Esophagus squamous epithelium (tissue), 5 donors: ENCODE data around the gene DCP1A. TPM values are rescaled to one million over a fixed set of nuclear protein-coding genes. Genes with fewer than 3 reads are reported as not detected.
"Not testable (repeated sequence)": the region's sequence is repeated elsewhere in the genome, so short reads cannot be mapped to it uniquely, and the experiment has no call there.

Source experiments
- DNase-seq: peaks from one replicate; lab custom pipeline; 2025; lab: John Stamatoyannopoulos, UW
- H3K27ac ChIP-seq, 4 donors: fragments of 200-600 bp; sonication (generic); one replicate each; pipeline ENCODE4 v1.5.1; 2016 to 2019; ENCODE audit warnings: mild to moderate bottlenecking in 1 of 4
- H3K27me3 ChIP-seq, 4 donors: fragments of 200-600 bp; sonication (generic); 1 replicate in 3 of 4; 2 replicates in 1 of 4; pipeline versions ENCODE4 v1.5.1 to v1.6.0; 2017 to 2021; ENCODE audit warnings: antibody characterized with exemption in 1 of 4
- H3K36me3 ChIP-seq, 3 donors: fragments of 200-600 bp; sonication (generic); one replicate each; pipeline ENCODE4 v1.5.1; 2016 to 2019
- H3K4me1 ChIP-seq, 3 donors: fragments of 200-600 bp; sonication (generic); one replicate each; pipeline ENCODE4 v1.5.1; 2017 to 2019
- H3K4me3 ChIP-seq, 4 donors: fragments of 200-600 bp; sonication (generic); 1 replicate in 3 of 4; 2 replicates in 1 of 4; pipeline ENCODE4 v1.5.1; 2016 to 2019; ENCODE audit warnings: mild to moderate bottlenecking in 2 of 4, moderate library complexity in 1 of 4
- H3K9me3 ChIP-seq, 3 donors: fragments of 200-600 bp; sonication (generic); one replicate each; pipeline ENCODE4 v1.5.1; 2016 to 2019
- POLR2A ChIP-seq, 4 donors: fragments of 450-650 bp; IDR thresholded peaks; one replicate each; pipeline ENCODE4 v1.6.1; 2017; ENCODE audit warnings: antibody characterized with exemption in 4 of 4, mild to moderate bottlenecking in 4 of 4, moderate library complexity in 3 of 4
- WGBS, 2 donors: methylation state at CpG; one replicate each; pipeline ENCODE4 v1.1.5; 2018; 5-methylcytosine and 5-hydroxymethylcytosine counted together
- intact Hi-C: fragments of 100-400 bp; cut with DNase I; formaldehyde crosslinking; loops from one replicate; pipeline ENCODE4 v1.15.0; 2022
- total RNA-seq, 4 donors: library from RNA; depleted of rRNA; stranded (reverse); fragments of >200 nt; gene quantifications; one replicate each; pipeline ENCODE4 v1.1.0, GENCODE V29; 2016
- TF ChIP-seq, protein P1 (sequence below), 6 experiments: fragments of 450-650 bp in 4 of 6; fragments of 200-600 bp in 2 of 6; sonication (generic) in 2 of 6; IDR thresholded peaks; one replicate each; pipeline ENCODE4 v1.5.1; 2016 to 2019; ENCODE audit warnings: antibody characterized with exemption in 6 of 6, mild to moderate bottlenecking in 4 of 6, moderate library complexity in 4 of 6
- donor health status: DM: yes; HTN: yes; CAD: no.

DCP1A gene
- total RNA-seq, 4 donors from 2014 or later: 12.7 to 17.4 (median 14.2) TPM

DNA sequence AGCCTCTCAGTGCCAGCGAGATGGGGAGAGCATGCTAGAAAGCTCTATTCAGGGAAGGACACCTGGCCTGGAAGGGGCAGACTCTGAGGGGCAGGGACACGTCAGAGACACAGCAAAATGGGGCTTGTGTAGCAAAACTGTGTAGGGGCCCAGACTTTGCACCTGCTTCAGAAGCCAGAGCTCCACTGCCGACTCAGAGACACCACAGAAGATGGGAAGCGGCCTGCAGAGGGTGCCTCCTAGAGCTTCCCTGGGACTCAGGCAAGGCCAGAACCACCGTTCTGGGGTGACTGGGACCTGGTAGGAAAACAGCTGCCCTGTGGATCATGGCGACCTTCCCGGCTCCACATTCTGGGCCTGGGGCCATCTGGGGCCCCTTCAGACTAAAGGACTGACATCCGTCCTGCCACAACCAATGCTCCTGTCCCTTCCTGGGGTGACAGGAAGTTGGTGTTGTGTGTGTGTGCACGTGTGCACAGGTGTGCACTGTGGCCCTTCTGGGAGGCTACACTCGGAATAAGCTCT is 74.1 kb downstream of the DCP1A start:
- Histone ChIP-seq H3K27me3 (no peaks in the 10 kb centered on the region), H3K27ac (no peak overlapping the region), H3K4me3 (no peak overlapping the region), H3K36me3 (no peaks in the 10 kb centered on the region), H3K9me3 (no peaks in the 10 kb centered on the region), H3K4me1 (peaks cover 18 to 33% (median 26%) of the 10 kb centered on the region in 3 donors)
- WGBS, 2 donors: 70 to 89% methylated on average over 4 to 7 of the region's 10 CpGs
- intact Hi-C loops: no loop called here
- TF ChIP-seq, protein P1, sequence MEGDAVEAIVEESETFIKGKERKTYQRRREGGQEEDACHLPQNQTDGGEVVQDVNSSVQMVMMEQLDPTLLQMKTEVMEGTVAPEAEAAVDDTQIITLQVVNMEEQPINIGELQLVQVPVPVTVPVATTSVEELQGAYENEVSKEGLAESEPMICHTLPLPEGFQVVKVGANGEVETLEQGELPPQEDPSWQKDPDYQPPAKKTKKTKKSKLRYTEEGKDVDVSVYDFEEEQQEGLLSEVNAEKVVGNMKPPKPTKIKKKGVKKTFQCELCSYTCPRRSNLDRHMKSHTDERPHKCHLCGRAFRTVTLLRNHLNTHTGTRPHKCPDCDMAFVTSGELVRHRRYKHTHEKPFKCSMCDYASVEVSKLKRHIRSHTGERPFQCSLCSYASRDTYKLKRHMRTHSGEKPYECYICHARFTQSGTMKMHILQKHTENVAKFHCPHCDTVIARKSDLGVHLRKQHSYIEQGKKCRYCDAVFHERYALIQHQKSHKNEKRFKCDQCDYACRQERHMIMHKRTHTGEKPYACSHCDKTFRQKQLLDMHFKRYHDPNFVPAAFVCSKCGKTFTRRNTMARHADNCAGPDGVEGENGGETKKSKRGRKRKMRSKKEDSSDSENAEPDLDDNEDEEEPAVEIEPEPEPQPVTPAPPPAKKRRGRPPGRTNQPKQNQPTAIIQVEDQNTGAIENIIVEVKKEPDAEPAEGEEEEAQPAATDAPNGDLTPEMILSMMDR (IDR thresholded peaks at IDR 0.05): no peak
- no peak for TF ChIP-seq POLR2A (IDR thresholded peaks at IDR 0.05)
- DNase-seq: no peak

DNA sequence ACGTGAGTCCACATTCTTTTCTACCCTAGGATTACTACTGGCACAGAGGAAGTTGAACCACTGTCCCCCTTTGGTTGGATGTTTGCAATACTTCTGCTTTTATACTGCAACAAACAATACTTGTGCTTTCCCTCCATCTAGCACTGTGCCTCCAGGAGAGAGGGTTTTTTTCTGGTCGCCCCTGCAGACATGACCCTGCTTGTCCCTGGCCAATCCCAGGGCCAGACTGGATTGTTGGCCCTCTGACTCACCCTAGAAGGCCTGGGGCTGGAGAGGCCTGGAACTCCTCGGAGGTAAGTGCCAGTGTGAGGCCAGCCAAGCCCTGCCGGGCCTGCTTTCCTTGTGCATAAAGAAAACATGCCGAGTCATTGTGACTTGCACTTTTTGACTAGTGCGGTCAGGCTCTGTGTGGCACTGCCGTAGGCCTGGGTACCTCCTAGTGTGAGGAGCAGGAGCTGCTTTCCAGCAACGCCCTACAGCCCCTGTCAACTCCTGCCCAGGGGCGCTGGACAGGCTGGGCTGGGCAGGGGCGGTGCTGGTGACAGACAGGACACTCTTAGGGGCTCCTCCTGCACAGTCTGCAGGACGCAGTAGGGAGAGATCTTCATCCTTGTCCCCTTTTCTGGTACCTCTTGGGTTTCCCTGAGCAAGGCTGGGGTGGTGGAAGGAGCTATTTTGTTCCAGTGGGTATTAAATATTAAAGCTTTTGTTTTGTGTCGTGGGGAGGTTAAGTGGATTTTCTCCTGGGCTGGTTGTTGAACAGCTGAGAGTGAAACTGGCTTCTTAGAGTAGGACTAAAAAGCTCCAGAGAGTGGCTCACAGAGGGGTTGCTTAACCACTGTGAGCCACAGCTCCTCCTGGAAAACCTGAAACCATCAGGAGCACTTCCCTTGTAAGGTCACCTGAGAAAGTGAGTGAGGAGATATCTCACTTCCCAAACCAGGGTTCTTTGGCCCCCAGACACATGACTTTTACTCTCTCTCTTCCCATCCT is 77.2 kb downstream of the DCP1A start:
- no peaks in the 10 kb centered on the region for H3K27me3 ChIP-seq
- TF ChIP-seq POLR2A (IDR thresholded peaks at IDR 0.05): no peak
- TF ChIP-seq, protein P1 (IDR thresholded peaks at IDR 0.05): peak in 1 of 6 experiments; percentile 14
- H3K27ac ChIP-seq: peak overlapping the region; percentile 87 to 95 (median 93)
- 21 to 29% methylated on average over 3 to 8 of the region's 12 CpGs for WGBS, 2 donors
- H3K9me3 ChIP-seq: no peaks in the 10 kb centered on the region
- intact Hi-C loops: no loop called here
- H3K36me3 ChIP-seq: no peaks in the 10 kb centered on the region
- peak overlapping the region in 1 of 4 donors; percentile 33 for H3K4me3 ChIP-seq
- peaks cover 19 to 62% (median 31%) of the 10 kb centered on the region in 3 donors for H3K4me1 ChIP-seq
- peak; percentile 49 for DNase-seq

DNA sequence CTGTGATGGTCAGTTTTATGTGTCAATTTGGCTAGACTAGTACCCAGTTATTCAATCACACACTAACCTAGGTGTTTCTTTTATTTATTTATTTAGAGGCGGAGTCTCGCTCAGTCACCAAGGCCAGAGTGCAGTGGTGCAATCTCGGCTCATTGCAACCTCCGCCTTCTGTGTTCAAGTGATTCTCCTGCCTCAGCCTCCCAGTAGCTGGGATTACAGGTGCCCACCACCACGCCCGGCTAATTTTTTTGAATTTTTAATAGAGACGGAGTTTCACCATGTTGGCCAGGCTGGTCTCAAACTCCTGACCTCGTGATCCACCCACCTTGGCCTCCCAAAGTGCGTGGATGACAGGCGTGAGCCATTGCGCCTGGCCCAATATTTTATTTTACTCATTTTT is 78.2 kb downstream of the DCP1A start:
- peaks cover 24 to 72% (median 35%) of the 10 kb centered on the region in 3 donors for H3K4me1 ChIP-seq
- H3K27me3 ChIP-seq, H3K36me3 ChIP-seq, H3K4me3 ChIP-seq, H3K9me3 ChIP-seq, DNase-seq, intact Hi-C loops: not testable (repeated sequence)
- WGBS, 2 donors: 87 to 94% methylated on average over 11 of the region's 11 CpGs
- H3K27ac ChIP-seq: peak overlapping the region; percentile 87 to 95 (median 93)

DNA sequence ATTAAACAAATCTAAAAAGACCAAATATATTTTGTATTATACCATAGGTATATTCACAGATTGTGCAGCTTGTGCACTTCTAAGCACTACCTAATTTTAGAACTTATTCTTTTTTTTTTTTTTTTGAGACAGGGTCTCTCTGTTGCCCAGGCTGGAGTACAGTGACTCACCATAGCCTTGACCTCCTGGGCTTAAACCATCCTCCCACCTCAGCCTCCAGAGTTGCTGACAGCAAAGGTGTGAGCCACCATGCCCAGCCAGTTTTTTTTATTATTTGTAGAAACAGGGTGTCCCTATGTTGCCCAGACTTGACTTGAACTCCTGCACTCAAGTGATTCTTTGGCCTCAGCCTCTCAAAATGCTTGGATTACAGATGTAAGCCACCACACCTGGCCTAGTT is 79.6 kb downstream of the DCP1A start:
- H3K4me3 ChIP-seq: no peak overlapping the region
- peaks cover 24 to 86% (median 35%) of the 10 kb centered on the region in 3 donors for H3K4me1 ChIP-seq
- H3K27ac ChIP-seq: peak overlapping the region in 3 of 4 donors; percentile 3 to 95 (median 59)
- no peaks in the 10 kb centered on the region for H3K36me3 ChIP-seq
- DNase-seq: no peak
- intact Hi-C loops: no loop called here
- no peaks in the 10 kb centered on the region for H3K9me3 ChIP-seq
- no peaks in the 10 kb centered on the region for H3K27me3 ChIP-seq
- no peak for TF ChIP-seq POLR2A (IDR thresholded peaks at IDR 0.05)
- TF ChIP-seq, protein P1 (IDR thresholded peaks at IDR 0.05): no peak

DNA sequence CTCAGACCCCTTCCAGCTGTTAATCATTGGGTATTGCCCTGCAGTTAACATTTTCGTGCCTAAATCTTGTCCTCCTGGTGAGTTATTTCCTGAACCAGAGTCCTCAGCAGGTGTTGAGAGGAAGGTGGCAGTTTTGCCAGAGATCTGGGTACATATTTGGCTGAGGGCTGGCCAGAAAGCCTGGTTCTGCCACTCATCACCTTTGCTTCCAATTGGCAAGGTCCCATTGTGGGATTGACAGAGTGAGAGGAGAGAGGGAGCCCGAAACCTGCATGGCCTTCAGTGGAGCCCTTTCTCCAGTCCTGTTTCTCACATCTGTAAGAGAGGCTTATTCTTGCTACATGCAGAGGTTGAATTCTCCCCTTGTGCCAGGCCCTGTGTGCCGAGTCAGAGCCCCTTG is 82.6 kb downstream of the DCP1A start:
- intact Hi-C loops: no loop called here
- Histone ChIP-seq H3K27me3 (no peaks in the 10 kb centered on the region), H3K27ac (peak overlapping the region; percentile 62 to 82 (median 66)), H3K9me3 (no peaks in the 10 kb centered on the region), H3K4me3 (no peak overlapping the region), H3K4me1 (peaks cover 18 to 86% (median 32%) of the 10 kb centered on the region in 3 donors), H3K36me3 (no peaks in the 10 kb centered on the region)
- DNase-seq: no peak
- no peak for TF ChIP-seq POLR2A (IDR thresholded peaks at IDR 0.05)
- TF ChIP-seq, protein P1 (IDR thresholded peaks at IDR 0.05): no peak
- WGBS, 2 donors: 39 to 70% methylated on average over 1 to 2 of the region's 3 CpGs
